IMR-90 (cell line): ENCODE data around the gene SPAG9. TPM values are rescaled to one million over a fixed set of nuclear protein-coding genes. Genes with fewer than 3 reads are reported as not detected.

Source experiments
- ATAC-seq: fragments of 200-7000 bp; cut with Tn5 transposase; 2 replicates; pipeline ENCODE4 v1.9.1; 2020; ENCODE audit warnings: low read depth, mild to moderate bottlenecking, moderate library complexity
- BruUV-seq: library from RNA; stranded (reverse); fragments of 400-500 nt; replicated peaks from 2 replicates; lab custom pipeline; 2021; lab: Mats Ljungman, UMichigan
- CTCF ChIA-PET: fragments of 300-600 bp; formaldehyde crosslinking; extraction: SDS; loops from one replicate; lab custom pipeline; 2021; ENCODE audit warnings: antibody characterized with exemption; lab: Yijun Ruan, JAX
- POLR2A ChIA-PET: fragments of 300-600 bp; sonication (Branson Sonifier 250); formaldehyde crosslinking; loops from one replicate; lab custom pipeline; 2022; ENCODE audit warnings: antibody characterized with exemption; ENCODE audit not compliant: unreplicated experiment; lab: Charles Lee
- DNase-seq: peaks from one replicate; pipeline ENCODE4 v3.0.0; 2013
- H2AFZ ChIP-seq: replicated peaks from 2 replicates; pipeline ENCODE3; 2013; ENCODE audit warnings: low read length, mild to moderate bottlenecking; ENCODE audit not compliant: poor library complexity
- H2AK5ac ChIP-seq: 2 replicates; pipeline ENCODE4 v1.6.1; 2013; ENCODE audit warnings: low read depth, low read length, inconsistent platforms
- H2AK9ac ChIP-seq: replicated peaks from 2 replicates; pipeline ENCODE3; 2013; ENCODE audit warnings: mild to moderate bottlenecking, low read depth, low read length, moderate library complexity; ENCODE audit not compliant: poor library complexity
- H2BK120ac ChIP-seq: 2 replicates; pipeline ENCODE4 v1.6.1; 2013; ENCODE audit warnings: low read depth, low read length, inconsistent platforms
- H2BK15ac ChIP-seq: 3 replicates; pipeline ENCODE4 v1.6.1; 2013; ENCODE audit warnings: low read depth, low read length, inconsistent platforms
- H2BK20ac ChIP-seq: 2 replicates; pipeline ENCODE4 v1.6.1; 2013; ENCODE audit warnings: low read depth, mild to moderate bottlenecking, inconsistent platforms, low read length, moderate library complexity
- H2BK5ac ChIP-seq: 2 replicates; pipeline ENCODE4 v1.6.1; 2013; ENCODE audit warnings: mild to moderate bottlenecking, low read depth, low read length, inconsistent platforms; ENCODE audit not compliant: poor library complexity, severe bottlenecking
- H3K14ac ChIP-seq: replicated peaks from 2 replicates; pipeline ENCODE4 v1.6.1; 2013; ENCODE audit warnings: low read depth, low read length, inconsistent platforms
- H3K18ac ChIP-seq: 2 replicates; pipeline ENCODE4 v1.6.1; 2013; ENCODE audit warnings: low read depth, low read length, control low read depth
- H3K23ac ChIP-seq: 2 replicates; pipeline ENCODE4 v1.6.1; 2013; ENCODE audit warnings: low read depth, low read length, inconsistent platforms
- H3K27ac ChIP-seq: 2 replicates; pipeline ENCODE4 v1.5.1; 2013; ENCODE audit warnings: mild to moderate bottlenecking, control low read depth, low read length; ENCODE audit not compliant: insufficient read depth
- H3K27me3 ChIP-seq: 2 replicates; pipeline ENCODE4 v1.6.1; 2013; ENCODE audit warnings: low read length; ENCODE audit not compliant: control insufficient read depth, insufficient read depth
- H3K36me3 ChIP-seq: 2 replicates; pipeline ENCODE4 v1.6.1; 2013; ENCODE audit warnings: low read length, mixed read lengths; ENCODE audit not compliant: control insufficient read depth, insufficient read depth
- H3K4ac ChIP-seq: 2 replicates; pipeline ENCODE4 v1.6.1; 2013; ENCODE audit warnings: low read depth, low read length, inconsistent platforms
- H3K4me1 ChIP-seq: 2 replicates; pipeline ENCODE4 v1.6.1; 2013; ENCODE audit warnings: low read length, mixed read lengths; ENCODE audit not compliant: control insufficient read depth, insufficient read depth
- H3K4me2 ChIP-seq: 2 replicates; pipeline ENCODE4 v1.6.1; 2013; ENCODE audit warnings: low read depth, mild to moderate bottlenecking, control low read depth, low read length, moderate library complexity
- H3K4me3 ChIP-seq: 2 replicates; pipeline ENCODE4 v1.5.1; 2013; ENCODE audit warnings: low read depth, mild to moderate bottlenecking, control low read depth, low read length, moderate library complexity; ENCODE audit not compliant: insufficient read depth
- H3K56ac ChIP-seq: 2 replicates; pipeline ENCODE4 v1.6.1; 2013; ENCODE audit warnings: low read length, inconsistent platforms; ENCODE audit not compliant: insufficient read depth; ENCODE audit errors: extremely low read depth
- H3K79me1 ChIP-seq, 2 experiments: 2 replicates each; pipeline ENCODE4 v1.6.1; 2013; ENCODE audit warnings: low read length in 2 of 2, inconsistent platforms in 1 of 2, low read depth in 1 of 2
- H3K9ac ChIP-seq: 2 replicates; pipeline ENCODE4 v1.6.1; 2013; ENCODE audit warnings: low read depth, low read length, control low read depth
- H3K9me1 ChIP-seq: 2 replicates; pipeline ENCODE4 v1.6.1; 2013; ENCODE audit warnings: low read length, inconsistent platforms; ENCODE audit not compliant: insufficient read depth
- H3K9me3 ChIP-seq: 2 replicates; pipeline ENCODE4 v1.6.1; 2013; ENCODE audit warnings: low read length; ENCODE audit not compliant: control insufficient read depth, insufficient read depth
- H4K20me1 ChIP-seq: 2 replicates; pipeline ENCODE4 v1.6.1; 2013; ENCODE audit warnings: low read length, inconsistent platforms; ENCODE audit not compliant: insufficient read depth
- H4K5ac ChIP-seq: 2 replicates; pipeline ENCODE4 v1.6.1; 2013; ENCODE audit warnings: mild to moderate bottlenecking, low read depth, low read length, control low read depth
- H4K8ac ChIP-seq, 2 experiments: 2 replicates each; pipeline ENCODE4 v1.6.1; 2013; ENCODE audit warnings: low read depth in 2 of 2, low read length in 2 of 2, control low read depth in 1 of 2, inconsistent platforms in 1 of 2
- H4K91ac ChIP-seq: 2 replicates; pipeline ENCODE4 v1.6.1; 2013; ENCODE audit warnings: low read depth, low read length, inconsistent platforms; ENCODE audit not compliant: insufficient read depth
- RCOR1 ChIP-seq: IDR thresholded peaks from 2 replicates; pipeline ENCODE4 v1.6.1; 2012; ENCODE audit warnings: mild to moderate bottlenecking, low read length, improper control_type of control experiment; ENCODE audit not compliant: insufficient replicate concordance
- WGBS, 2 experiments: methylation state at CpG; one replicate each; pipeline versions ENCODE4 v1.1.5 to v1.1.7; 2013; ENCODE audit warnings: missing lambda C conversion rate in 2 of 2; ENCODE audit not compliant: insufficient read length in 1 of 2; ENCODE audit errors: extremely low coverage in 2 of 2; 5-methylcytosine and 5-hydroxymethylcytosine counted together
- dilution Hi-C: fragments of 300-500 bp; cut with HindIII; formaldehyde crosslinking; loops from one replicate; pipeline ENCODE4 v1.14.3; 2018; ENCODE audit warnings: low sequenced_read_pairs; ENCODE audit not compliant: unreplicated experiment
- in situ Hi-C: fragments of 300-500 bp; cut with MboI; formaldehyde crosslinking; loops from 3 replicates; pipeline ENCODE4 v1.14.3; 2019; ENCODE audit warnings: low sequenced_read_pairs, inconsistent platforms, mixed read lengths
- intact Hi-C: fragments of 100-400 bp; cut with micrococcal nuclease; formaldehyde crosslinking; loops from 2 replicates; pipeline ENCODE4 v1.10.0; 2022
- polyA plus RNA-seq, 3 experiments: library from polyadenylated mRNA; depleted of rRNA; stranded (reverse); fragments of >200 nt; gene quantifications; 2 replicates each; pipeline ENCODE4 v1.2.3, GENCODE V29; 2012; ENCODE audit warnings: low replicate concordance in 1 of 3
- total RNA-seq: library from RNA; depleted of rRNA; stranded (reverse); fragments of >200 nt; gene quantifications from 2 replicates; pipeline ENCODE4 v1.2.3, GENCODE V29; 2012

SPAG9 gene
- total and polyA plus RNA-seq, 2 of the 4 experiments (the other 2 are of a cell fraction) = 26.7 to 75.5 TPM

DNA sequence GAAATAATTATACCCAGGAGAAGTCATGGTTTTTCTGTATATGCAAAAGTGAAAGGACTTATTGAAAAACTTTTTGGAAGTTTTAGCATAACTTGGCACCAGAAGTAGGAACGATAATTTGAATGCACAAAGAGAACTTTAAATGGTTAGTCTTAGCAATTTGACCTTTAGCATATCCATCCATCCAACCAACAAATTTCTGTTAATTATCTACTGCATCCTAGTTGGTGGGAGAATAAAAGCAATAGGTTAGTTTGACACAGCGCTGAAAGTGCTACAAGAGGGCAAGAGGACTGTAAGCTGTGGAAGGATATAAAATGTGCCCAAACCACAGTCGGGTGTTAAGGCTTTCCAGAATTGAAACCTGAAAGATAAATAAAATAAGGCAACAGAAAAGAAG is 17.6 kb downstream of the SPAG9 start:
- Histone ChIP-seq H4K91ac (no peak overlapping the region), H4K20me1 (peaks cover 29% of the 10 kb centered on the region), H4K8ac (peak overlapping the region in 1 of 2 experiments; percentile 20; a peak in 1 of 4 replicates), H3K9me1 (peaks cover 8% of the 10 kb centered on the region), H3K4me1 (peaks cover 6% of the 10 kb centered on the region; the same call in 1 of the 2 replicates), H2AK9ac (no peak overlapping the region), H3K79me1 (peaks cover 20 to 69% of the 10 kb centered on the region in 2 experiments), H3K27ac (no peak overlapping the region), H2BK15ac (no peak overlapping the region), H3K27me3 (no peaks in the 10 kb centered on the region), H3K18ac (no peak overlapping the region), H3K9ac (no peak overlapping the region), H4K5ac (no peak overlapping the region), H2BK5ac (no peak overlapping the region), H3K4me2 (peak overlapping the region; percentile 53), H3K4ac (no peak overlapping the region), H3K14ac (no peak overlapping the region), H2BK20ac (no peak overlapping the region), H3K56ac (no peak overlapping the region), H3K9me3 (no peaks in the 10 kb centered on the region), H2AK5ac (no peak overlapping the region), H3K4me3 (no peak overlapping the region), H2BK120ac (no peak overlapping the region), H2AFZ (no peak overlapping the region), H3K36me3 (0 out of 2 replicates have a peak, but pooled peaks cover 1% of the 10 kb centered on the region), H3K23ac (no peak overlapping the region)
- WGBS, 2 experiments = no CpG with 5 or more reads among the region's 3 CpGs
- no peak for DNase-seq
- ChIA-PET CTCF (no interaction called here), POLR2A (no interaction called here)
- TF ChIP-seq RCOR1 = no peak
- intact Hi-C loops (no loop called here), in situ Hi-C loops (no loop called here), dilution Hi-C loops (no loop called here)
- BruUV-seq = no TSS peak
- peak; percentile 44 for ATAC-seq
